SHP77 treated with DMSO at 0.1 percent for 48 hours (cell line): ENCODE measurements around the gene GLE1.
"Not testable (repeated sequence)": the region's sequence is repeated elsewhere in the genome, so short reads cannot be mapped to it uniquely, and the experiment has no call there.

Experiments
- DNase-seq: peaks from one replicate; lab custom pipeline; 2025; lab: John Stamatoyannopoulos, UW

GLE1 gene

DNA sequence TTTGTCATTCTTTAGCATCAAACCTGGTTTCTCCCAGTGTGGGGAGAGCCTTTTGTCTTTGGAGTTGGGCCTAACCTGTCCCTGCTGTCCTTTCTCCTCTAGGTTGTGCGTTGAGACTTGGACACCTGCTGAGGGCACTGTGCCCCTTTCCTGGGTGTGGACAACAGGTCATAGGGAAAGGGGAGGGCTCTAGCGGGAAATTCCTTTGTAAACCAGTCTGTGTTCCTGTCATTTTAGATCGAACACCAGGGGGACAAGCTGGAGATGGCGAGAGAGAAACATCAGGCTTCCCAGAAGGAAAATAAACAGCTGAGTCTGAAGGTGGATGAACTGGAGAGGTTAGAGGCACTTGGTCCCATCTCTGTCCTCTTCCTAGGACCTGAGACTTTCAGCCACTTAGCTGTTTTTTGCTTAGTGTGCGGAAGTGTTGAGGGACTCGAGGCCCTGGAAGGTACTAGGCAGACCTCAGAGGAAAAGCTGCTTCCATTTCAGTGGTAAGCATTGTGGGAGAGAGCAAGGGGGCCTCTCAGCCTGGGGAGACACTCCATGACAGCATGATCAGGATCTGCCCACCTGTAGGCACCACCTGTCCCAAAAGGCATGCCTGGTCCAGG, 8.6 kb upstream of the GLE1 start:
- no peak for DNase-seq

DNA sequence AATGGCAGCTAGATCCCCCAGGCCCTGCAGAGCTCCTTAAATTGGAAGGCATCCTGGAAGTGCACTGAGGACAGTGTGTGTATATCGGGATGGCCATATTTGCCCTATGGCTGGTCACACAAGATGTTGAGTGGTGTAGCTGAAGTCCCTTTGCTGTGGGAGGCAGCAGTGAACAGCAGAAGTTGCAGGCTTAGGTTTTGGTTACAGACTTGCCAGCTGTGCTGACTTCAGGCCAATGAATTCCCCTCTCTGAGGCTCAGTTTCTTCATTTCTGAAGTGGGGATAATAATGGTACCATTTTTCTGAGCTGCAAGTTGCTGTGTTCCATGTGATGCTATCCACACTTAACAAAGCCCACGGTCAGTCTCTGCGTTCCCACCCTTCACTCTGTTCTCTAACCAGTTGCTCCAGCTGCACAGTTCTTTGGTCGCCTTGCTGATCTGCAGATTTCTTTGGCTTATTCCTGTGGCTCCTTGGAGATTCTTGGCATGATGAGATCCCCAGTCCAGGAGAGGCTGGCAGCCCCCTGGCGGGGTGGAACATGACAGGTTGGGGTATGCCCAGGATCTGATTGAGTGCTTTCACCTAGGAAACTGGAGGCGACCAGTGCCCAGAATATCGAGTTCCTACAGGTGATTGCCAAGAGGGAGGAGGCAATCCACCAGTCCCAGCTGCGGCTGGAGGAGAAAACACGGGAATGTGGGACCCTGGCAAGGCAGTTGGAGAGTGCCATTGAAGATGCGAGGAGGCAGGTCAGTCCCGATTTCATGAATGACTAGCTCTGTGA, 6.5 kb upstream of the GLE1 start:
- DNase-seq, result no peak

- DNase-seq, result no peak
Measured at GRCh38 chr9:128498911-128499310, 5.6 kb upstream of the GLE1 start.

- no peak for DNase-seq
Measured at GRCh38 chr9:128499920-128500319, 4.6 kb upstream of the GLE1 start.

- DNase-seq, result not testable (repeated sequence)
Measured at GRCh38 chr9:128503415-128503825, 1.1 kb upstream of the GLE1 start.

- DNase-seq, result peak; percentile 36
Measured at GRCh38 chr9:128503870-128504269, 649 bp upstream of the GLE1 start.

GRCh38 chr9:128505414-128505765, 871 bp downstream of the GLE1 start:
- no peak for DNase-seq

DNA sequence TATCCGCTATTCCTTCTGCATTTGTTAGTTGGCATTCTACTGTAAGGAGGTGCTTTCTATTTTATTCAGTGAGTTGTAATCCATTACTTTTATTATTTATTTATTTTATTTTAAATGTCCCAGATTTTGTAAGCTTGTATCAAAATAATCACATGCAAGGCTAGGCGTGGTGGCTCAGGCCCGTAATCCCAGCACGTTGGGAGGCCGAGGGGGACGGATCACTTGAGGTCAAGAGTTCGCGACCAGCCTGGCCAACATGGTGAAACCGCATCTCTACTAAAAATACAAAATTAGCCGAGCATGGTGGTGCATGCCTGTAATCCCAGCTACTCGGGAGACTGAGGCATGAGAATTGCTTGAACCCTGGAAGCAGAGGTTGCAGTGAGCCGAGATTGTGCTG, 1.4 kb downstream of the GLE1 start:
- DNase-seq, result not testable (repeated sequence)

DNA sequence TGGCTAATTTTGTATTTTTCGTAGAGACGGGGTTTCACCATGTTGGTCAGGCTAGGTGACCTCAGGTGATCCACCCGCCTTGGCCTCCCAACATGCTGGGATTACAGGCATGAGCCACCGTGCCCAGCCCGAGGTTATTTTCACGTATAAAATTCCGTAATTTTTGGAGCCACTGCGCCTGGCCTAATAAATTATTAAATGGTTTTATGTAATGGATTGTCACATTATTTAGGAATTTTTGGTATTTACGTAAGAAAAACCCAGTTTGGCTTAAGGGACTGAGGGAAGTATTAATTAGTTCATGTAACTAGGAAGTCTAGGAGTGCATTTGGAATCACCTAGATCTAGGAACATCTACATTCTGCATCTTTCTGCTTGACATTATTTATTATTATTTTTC, 8.3 kb downstream of the GLE1 start:
- no peak for DNase-seq

DNA sequence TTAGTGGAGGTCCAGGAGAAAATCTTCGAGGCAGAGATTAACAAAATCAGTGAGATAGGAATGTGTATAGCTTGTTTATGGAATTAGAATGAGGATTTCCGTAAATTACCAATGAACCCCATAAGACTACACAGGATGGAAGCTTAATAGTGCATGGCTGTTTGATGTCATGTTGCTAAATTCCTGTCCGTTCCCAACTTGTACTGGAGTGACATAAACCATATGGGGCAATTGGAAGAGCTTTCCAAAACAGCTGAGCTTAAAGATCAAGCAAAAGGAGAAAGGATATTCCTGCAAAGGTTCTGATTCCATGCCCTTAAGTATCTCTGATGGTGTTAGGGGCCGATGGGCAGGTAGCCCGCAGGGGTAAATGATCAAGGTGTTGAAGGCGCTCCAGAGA, 17.4 kb downstream of the GLE1 start:
- no peak for DNase-seq

GRCh38 chr9:128523199-128523925, 18.8 kb downstream of the GLE1 start:
- DNase-seq, result peak; percentile 63

GRCh38 chr9:128526720-128527119, 22.2 kb downstream of the GLE1 start:
- no peak for DNase-seq

- no peak for DNase-seq
Measured at GRCh38 chr9:128528445-128529160, 24.1 kb downstream of the GLE1 start.

DNA sequence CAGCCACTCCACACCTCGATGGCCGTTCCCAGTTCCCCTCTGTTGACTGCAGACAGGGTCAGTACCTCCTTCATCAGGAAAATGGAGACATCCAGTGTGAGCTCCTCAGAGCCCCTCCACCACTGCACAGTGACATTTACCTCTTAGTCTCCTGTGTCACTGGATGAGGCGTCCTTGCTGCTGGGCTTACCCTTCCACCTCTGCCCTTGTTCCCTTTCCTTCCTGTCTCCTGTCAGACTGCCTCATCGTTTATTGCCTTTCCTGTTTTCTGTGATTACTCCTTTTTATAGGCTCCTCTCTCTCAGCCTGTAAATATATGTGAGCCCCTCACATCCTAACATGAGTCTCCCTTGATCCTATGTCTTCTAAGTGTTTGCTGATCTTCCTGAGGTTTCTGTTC, 24.7 kb downstream of the GLE1 start:
- no peak for DNase-seq

DNA sequence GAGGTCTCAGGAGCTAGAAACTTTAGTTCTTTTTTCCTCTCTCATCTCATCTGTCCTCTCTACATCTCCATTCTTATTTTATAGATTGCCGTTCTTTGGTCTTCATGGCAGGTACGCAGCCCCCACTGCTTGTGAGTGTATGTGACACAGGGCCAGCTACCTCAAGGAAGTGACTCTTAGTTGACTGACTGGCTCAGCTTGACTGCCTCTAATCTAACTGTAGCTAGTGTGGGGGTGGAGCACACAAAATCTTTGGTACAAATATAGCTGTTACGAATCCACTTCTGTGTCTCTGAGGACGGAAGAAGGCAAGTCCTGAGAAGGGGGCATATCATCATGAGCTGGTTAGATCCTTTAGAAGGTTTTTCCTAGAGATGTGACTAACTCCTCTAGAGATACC, 28.1 kb downstream of the GLE1 start:
- no peak for DNase-seq

DNA sequence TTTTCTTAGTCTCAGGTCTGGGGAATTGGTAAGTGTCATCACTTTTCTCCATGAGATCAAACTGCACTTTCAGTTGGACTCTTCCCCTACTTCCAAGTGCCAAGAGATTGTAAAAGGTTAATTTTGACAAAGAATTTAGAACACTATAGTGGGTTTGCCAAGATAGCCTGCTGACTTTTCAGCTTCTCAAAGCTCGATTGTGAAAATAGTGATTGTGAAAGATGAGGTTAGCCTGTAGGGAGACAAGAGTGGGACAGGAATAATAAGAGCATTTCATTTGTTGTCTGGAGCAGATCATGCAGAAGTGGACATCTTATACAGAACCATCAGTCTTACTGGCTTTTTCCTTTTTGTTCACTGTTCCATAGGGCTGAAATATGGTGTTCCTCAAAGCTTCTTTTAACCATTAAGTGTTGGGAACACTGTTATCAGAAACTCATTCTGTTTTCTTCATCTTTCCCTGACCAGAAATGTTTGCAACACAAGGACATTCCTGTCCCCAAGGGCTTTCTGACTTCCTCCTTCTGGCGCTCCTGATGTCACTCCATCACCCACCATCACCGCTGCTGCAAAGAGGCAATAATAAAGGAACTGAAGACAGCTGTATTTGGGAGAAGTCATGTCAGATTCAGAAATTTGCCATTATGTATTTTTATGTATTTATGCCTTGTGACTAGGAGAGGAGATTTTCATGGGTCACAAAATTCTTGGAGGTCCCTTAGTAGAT, 36.3 kb downstream of the GLE1 start:
- no peak for DNase-seq

DNA sequence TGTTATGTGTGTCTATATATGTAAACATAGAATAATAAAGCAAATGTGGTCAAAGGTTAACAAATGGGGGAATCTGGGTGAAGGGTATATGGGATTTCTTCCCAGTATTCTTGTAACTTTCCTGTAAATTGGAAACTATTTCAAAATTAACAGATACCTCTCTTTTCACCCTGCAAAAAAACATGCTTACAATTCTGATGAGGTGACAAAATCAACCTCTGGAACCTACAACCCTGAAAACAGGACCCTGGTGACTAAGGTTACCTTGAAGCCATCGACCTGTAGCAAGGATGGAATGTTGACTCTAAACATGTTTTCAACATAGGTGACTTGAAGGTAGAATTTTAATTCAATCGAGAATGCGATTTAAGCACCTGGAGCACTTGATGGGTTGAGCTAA, 42.0 kb downstream of the GLE1 start:
- no peak for DNase-seq

- DNase-seq, result no peak
Measured at GRCh38 chr9:128548876-128549275, 44.4 kb downstream of the GLE1 start.

GRCh38 chr9:128550226-128550625, 45.7 kb downstream of the GLE1 start:
- DNase-seq, result no peak

DNA sequence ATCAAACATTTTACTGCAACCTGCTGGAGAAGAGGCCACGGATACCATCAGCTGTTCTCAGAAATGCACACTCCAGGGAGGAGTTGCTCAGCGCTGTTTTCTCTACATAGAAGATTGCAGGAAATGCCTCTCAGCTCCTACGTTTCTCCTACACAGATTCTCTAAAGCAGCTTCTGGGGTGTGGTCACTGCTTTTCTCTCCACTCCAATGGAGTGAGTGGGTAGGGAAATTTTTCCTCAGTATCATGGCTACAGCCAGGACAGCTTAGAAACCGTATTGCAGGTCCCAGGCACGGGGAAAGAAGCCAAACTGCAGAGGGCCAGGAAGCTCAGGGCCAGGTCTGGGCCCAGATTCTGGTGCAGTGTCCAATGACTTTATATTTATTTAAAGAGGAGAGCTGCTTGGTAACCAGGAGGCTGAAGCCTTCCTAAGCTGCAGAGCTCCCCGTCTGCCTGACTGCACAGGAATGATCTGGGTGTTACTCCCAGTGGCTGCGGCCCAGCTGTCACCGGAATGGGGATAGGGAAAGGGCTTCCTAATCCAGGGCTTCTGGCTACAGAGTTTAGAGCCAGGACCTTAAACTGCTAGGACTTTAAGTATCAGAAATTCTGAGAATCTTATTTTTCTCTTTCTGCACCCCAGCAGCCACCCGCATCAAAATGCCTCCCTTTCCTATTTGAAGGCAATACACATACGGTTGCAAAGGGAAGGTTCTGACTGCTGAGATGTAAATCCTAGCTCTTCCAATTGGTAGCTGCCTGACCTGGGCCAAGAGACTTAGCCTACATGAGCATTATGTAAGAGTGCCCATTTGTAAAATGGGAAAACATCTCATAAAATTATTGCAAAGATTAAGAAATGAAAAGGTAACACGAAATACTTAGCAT, 46.5 kb downstream of the GLE1 start:
- DNase-seq, result no peak

- DNase-seq, result no peak
Measured at GRCh38 chr9:128551657-128552152, 47.2 kb downstream of the GLE1 start.
